A172 (cell line): Measurements from ENCODE around the gene PPP1R13B. TPM values are rescaled to one million over a fixed set of nuclear protein-coding genes. Genes with fewer than 3 reads are reported as not detected.
"Not testable (repeated sequence)": the region's sequence is repeated elsewhere in the genome, so short reads cannot be mapped to it uniquely, and the experiment has no call there.

Experiments used
- DNase-seq: peaks from one replicate; pipeline ENCODE4 v3.0.0-alpha.2; 2015; ENCODE audit warnings: low spot score
- total RNA-seq: library from RNA; depleted of rRNA; stranded (reverse); fragments of >200 nt; shearing (Covaris generic); gene quantifications from 2 replicates; pipeline ENCODE4 v1.2.3, GENCODE V29; 2014

The PPP1R13B gene
- total RNA-seq, 1 experiment from 2014 or later = 4.8 TPM

- DNase-seq = not testable (repeated sequence)
Measured at GRCh38 chr14:103776319-103776718, 71.1 kb downstream of the PPP1R13B start.

- DNase-seq = no peak
Measured at GRCh38 chr14:103775506-103775905, 71.9 kb downstream of the PPP1R13B start.

DNA sequence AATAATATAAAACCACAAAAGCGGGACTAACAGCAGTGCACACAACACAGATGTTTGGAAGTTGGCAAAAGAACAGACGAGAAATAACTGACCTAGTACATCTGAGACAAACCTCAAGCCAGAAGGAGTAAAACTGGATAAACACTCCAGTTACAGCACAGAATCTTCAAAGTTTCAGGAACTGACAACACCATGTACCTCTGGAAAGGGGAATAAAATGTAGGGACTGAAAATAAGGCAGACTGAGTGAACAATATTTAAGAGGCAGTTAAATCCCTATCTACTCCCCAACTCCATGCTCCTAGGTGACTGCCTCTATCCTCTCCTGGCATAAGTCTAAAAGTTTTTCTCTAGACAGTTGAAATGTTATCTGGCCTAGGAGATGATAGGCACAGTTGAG lies 73.9 kb downstream of the PPP1R13B start:
- DNase-seq = no peak

DNA sequence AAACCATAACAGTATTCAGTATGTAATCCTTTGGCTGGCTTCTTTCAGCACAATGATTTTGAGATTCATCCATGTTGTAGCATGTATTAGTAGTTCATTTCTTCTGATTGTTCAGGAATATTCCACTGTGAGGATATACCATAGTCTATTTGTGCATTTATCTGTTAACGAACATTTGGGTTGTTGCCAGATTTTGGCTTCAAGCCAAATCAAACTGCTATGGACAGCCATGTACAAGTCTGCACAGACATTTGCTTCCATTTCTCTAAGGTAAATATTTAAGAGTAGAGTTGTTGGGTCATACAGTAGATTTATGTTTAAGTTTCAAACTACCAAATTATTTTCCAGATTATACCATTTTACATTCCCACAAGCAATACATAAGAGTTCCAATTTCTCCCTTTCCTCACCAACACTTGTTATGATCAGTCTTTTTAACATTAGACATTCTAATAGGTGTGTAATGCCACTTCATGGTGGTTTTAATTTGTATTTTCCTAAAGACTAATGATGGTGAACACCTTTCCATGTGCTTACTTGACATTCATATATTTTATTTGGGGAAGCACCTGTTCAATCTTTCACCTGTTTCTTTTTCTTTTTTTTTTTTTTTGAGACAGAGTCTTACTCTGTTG lies 75.2 kb downstream of the PPP1R13B start:
- no peak for DNase-seq

DNA sequence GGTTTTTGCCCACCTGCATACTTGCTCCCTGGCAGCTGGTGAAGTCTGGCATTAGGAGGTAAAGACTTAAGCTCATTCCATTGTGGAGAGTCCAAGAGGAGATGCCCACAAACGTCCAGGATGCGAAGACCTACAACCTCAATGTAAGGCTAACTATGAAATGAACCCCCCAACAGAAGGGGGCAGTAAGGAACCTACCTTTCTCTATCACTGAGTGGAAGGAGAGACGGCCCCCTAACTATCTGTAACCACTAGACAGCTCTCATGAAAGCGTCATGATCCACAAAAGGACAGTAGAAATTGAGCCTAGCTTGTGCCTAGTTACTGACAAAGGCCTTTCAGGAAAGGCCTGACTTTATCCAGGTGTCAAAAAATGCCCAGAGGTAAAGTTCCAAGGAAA lies 76.5 kb downstream of the PPP1R13B start:
- DNase-seq = no peak

DNA sequence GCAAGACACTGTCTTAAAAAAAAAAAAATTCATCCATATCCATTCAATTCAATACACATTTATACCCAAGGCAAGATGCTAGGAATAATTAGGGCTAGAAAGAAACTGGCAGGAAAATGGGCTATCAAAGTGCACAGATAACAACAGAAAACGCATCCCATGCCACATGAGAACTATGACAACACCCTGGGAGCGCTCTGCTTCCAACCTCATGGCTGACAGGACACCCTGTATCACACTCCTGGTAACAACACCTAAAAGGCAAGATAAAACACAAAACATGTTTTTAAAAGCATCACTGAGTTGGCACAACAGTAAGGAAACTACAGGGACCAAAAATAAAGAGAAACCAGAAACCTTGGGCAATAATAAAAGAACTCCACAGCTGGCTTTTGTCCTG lies 76.9 kb downstream of the PPP1R13B start:
- DNase-seq = no peak

DNA sequence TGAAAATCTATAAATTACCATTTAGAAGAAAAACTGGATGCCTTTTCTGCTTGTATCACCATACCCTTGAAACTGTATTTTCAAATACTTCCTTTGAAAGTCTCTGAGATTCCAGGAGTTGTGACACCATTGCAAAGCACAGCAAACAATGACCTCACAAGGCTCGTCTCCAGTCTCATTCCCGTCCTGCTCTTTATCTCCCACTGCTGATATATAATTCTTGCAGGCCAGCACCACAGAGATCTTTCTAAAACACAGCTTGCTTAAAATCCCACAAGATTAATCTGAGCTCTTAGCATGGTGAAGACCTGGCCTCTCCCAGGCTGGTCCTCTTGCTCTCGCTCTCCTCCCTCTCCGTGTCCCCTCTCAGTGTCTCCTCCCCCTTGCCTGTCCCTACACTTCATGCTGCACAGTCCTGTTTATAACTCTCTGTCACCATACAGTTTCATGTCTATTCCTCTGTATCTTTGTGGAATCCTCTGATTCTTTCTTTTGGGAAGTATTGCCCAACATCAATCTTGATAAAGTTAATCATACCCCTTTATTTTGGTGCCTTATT lies 80.0 kb downstream of the PPP1R13B start:
- DNase-seq = no peak

DNA sequence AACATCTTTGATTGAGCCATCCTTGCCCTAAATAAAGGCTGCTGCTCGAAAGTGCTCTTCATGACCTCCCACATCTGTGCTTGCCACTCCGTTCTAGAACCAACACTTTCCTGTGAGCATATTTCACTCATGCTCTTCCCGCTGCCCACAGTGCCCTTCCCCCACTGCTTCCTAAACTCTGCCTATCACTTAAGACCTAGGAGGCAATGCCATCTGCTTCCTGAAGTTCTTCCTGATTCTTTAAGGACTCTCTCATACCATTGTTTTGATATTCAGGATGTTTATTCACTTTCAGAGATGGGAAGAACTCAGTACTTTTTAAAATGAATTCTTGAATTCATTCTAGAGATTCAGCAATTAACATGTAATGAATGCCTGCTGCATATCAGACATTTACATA lies 81.8 kb downstream of the PPP1R13B start:
- no peak for DNase-seq

GRCh38 chr14:103763730-103764488 lies 83.5 kb downstream of the PPP1R13B start:
- no peak for DNase-seq

GRCh38 chr14:103762541-103762940 lies 84.8 kb downstream of the PPP1R13B start:
- no peak for DNase-seq

DNA sequence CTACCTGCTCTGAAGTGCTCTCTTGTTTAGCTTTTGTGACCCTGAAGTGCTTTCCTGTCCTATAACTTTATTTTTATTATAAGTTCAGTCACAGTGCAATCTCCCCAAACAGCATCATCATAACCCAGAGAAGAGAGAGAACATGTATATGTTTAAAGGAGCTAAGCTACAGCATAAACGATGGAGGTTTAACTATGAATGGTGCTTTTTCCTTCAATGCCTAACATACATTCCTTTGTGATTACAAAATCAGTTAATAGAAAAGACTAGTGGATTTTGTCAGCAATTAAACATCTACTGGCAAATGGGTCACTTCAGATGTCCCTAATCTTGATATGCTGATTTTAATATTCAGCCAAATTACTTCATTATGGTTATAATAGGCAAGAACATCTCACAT lies 85.3 kb downstream of the PPP1R13B start:
- no peak for DNase-seq

- no peak for DNase-seq
Measured at GRCh38 chr14:103758059-103758776, 89.2 kb downstream of the PPP1R13B start.

- no peak for DNase-seq
Measured at GRCh38 chr14:103755060-103755459, 92.3 kb downstream of the PPP1R13B start.

GRCh38 chr14:103753774-103754173 lies 93.6 kb downstream of the PPP1R13B start:
- DNase-seq = no peak

GRCh38 chr14:103749860-103750259 lies 97.5 kb downstream of the PPP1R13B start:
- no peak for DNase-seq

- DNase-seq = no peak
Measured at GRCh38 chr14:103749452-103749851, 97.9 kb downstream of the PPP1R13B start.

DNA sequence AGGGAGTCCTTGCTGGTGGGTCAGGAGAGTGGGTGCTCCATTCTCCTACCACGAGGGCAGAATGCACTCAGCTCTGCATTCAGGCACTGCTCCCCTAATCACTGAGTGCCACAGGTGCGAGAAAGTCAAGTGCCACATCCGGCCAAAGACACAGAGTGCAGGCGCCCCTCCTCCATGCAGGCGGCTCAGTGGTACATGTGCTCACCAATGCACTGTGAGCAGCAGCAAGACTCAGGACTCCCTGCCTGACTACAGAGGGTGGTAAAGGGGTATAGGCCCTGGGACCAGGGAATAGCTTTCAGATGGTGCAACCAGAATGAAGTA lies 98.9 kb downstream of the PPP1R13B start:
- no peak for DNase-seq

GRCh38 chr14:103746701-103747100 lies 100.7 kb downstream of the PPP1R13B start:
- DNase-seq = no peak

GRCh38 chr14:103745424-103745823 lies 102.0 kb downstream of the PPP1R13B start:
- DNase-seq = no peak

DNA sequence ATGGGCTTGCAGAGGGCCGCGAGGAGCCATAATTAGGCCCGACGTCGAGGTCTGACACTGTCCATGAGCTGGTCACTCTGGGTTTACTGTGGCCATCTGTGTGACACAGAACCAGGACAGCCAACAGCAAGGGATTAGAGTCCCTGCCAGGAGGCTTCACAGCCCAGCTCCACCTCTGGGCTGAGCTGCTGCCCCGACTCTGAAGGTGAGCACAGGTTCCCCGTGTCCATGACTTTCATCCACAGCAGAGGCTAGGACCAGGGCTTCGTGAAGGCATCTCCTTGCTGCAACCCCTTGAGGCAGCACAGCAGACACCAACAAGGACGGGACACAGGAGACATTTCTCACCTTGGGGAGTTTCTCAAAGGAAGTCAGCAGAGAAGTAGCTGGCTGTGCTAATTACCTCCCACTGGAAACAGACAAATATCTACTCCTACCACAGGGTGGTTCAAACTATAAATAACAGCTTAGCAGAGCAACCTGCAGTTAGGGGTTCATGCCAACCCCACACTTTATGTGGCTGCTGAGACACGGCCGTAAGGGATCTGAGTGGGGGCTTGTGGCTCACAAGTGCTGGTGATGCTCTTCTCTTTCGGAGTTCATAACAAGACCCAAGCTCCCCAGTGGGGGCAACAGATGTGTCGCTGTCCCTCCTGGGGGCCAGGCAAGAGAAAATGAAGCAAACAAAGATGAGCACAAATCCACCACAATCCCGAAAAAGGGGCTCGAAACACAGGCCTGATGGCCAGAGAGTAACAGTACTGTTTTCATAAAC lies 102.6 kb downstream of the PPP1R13B start:
- DNase-seq = no peak

- no peak for DNase-seq
Measured at GRCh38 chr14:103743691-103744090, 103.7 kb downstream of the PPP1R13B start.
